ENCODE measurements around the gene USP34.
"Not testable (repeated sequence)": the region's sequence is repeated elsewhere in the genome, so short reads cannot be mapped to it uniquely, and the experiment has no call there.

USP34 gene

DNA sequence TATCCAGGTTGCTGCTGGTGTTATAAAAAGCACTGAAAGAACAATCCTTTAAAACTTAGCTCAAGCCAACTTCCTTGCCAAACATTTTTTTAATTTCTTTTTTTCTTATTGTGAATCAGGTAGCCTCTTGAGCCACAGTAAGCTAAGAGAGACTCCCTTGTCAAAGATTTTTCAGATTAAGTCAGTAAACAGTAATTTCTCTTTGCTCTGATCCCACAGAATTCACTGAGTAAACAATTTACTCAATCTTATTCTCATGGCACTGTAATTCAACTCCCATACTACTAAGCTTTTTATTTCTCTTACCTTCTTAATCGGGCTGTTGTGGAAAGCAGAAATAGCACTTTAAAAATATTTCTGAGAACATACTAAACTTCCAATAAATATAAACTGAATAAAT is 226.2 kb downstream of the USP34 start:
- DNase-seq, result no peak

GRCh38 chr2:61241266-61241665 is 229.6 kb downstream of the USP34 start:
- DNase-seq, result no peak

DNA sequence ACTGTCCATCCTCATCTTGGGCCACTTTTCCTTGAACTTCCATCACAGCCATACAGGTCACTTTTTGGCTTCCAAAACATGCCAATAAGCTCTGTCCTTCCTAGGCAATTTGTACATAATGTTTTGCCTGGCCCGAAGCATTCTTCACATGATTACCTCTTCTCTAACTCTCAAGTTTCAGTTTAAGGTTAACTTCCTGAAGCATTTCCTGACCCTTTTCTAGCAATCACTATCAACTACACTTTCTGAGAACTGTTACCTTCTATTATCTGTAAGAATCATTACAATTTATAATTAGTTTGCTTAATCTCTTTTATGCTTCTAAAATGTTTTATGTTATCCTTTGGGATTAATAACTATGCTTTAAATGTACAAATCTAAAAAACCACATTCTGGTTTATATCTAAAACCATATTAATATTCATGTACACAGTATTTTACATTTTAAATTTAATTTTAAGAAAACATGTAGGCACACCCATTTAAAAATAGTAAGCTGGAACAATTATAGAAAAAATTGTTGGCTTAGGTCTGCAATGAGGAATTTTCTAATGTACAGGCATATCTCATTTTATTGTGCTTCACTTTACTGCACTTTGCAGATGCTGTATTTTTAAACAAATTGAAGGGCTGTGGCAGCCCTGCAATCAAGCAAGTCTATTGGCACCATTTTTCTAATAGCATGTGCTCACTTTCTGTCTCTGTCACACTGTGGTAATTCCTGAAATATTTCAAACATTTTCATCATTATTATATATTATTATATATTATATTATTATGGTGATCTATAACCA is 232.5 kb downstream of the USP34 start:
- DNase-seq, result no peak

- no peak for DNase-seq
These were observed 235.2 kb downstream of the USP34 start for GRCh38 chr2:61235716-61236115.

DNA sequence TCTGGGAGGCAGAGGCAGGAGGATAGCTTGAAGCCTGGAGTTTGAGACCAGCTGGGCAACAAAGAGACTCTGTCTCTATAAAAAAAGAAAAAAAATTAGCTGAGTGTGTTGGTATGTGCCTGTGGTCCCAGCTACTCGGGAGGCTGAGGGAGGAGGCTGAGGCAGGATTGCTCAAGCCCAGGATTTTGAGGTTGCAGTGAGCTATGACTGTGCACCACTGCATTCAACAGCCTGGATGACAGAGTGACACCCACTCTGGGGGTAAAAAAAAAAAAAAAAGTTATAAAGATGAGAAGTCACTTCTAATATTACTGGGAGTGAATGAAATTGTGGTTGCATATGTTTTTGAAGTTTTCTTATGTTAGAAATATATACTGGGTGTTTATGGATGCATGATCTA is 237.3 kb downstream of the USP34 start:
- DNase-seq, result no peak

GRCh38 chr2:61229936-61230335 is 241.0 kb downstream of the USP34 start:
- no peak for DNase-seq

DNA sequence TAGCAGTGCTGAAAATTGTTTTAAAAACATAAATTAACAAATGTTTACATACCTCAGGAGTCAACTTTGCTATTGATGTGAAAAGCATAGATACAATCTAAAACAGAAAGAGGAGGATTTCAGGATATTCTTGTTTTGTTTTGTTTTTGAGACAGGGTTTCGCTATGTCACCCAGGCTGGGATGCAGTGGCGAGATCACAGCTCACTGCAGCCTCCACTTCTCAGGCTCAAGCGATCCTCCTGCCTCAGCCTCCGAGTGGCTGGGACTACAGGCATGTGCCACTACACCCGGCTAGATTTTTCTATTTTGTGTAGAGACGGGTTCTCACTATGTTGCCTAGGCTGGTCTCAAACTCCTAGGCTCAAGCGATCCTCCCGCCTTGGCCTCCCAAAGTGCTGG is 248.3 kb downstream of the USP34 start:
- no peak for DNase-seq

DNA sequence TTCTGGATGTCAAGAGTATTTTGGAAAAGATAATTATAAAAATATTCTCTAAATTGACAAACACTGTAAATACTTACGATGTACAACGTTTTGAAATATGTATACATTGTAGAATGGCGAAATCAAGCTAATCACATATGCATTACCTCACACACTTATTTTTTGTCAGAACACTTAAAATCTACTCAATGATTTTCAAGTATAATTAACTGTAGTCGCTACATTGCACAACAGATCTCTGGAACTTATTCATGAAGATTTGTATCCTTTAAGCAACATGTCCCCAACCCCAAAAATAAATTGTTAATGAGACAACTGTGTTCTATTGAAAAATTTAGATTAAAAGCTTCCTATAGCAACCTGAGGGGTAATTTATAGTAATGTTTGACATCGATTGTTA is 249.1 kb downstream of the USP34 start:
- DNase-seq, result no peak

- DNase-seq, result no peak
These were observed 250.1 kb downstream of the USP34 start for GRCh38 chr2:61220768-61221167.

GRCh38 chr2:61218817-61219170 is 252.1 kb downstream of the USP34 start:
- no peak for DNase-seq

DNA sequence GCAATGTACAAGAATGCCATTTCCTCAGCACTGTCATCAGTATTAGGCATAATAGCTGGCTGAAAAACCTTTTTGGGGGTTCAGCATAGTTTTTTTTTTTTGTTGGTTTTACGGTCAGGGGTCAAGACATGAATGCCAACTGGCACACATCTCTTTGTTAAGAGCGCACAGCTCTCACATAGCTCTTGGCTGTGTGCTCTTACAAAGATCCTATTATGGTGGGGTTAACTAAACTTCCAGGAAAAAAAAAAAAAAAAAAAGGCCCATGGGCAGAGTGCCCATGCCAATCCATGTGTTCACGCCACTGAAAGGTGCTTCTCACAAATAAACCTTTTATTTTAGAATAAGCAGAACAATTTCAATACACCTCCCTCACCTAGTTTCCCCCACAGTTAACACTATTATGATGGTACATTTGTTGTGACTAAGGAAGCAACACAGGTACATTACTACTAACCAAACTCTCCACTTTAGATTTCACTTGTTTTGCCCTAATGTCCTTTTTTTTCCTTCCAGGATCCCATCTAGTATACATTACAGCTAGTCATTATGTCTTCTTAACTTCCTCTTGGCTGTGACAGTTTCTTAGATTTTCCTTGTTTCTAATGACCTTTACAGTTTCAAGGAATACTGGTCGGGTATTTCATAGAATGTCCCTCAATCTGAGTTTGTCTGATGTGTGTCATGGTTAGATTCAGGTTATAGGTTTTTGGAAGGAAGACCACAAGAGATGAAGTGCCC is 252.6 kb downstream of the USP34 start:
- DNase-seq, result no peak

DNA sequence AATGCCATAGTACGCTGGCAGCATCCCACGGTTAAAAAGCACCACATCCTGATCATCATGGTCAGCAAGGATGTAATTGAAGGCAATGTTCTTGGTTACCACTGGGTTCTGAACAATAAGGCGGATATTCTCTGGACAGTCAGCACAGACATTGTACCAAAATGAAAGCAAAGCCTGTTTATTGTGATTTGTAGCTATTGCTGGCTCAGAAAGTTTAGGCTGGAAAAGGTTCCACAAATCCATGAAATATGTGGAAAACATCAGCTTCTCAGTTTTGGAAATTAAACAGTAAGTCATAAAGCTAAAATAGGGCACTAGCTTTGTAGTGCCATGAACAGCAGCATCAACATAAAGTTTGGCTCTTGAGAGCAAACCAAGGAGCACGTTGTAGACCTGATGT is 256.7 kb downstream of the USP34 start:
- no peak for DNase-seq

DNA sequence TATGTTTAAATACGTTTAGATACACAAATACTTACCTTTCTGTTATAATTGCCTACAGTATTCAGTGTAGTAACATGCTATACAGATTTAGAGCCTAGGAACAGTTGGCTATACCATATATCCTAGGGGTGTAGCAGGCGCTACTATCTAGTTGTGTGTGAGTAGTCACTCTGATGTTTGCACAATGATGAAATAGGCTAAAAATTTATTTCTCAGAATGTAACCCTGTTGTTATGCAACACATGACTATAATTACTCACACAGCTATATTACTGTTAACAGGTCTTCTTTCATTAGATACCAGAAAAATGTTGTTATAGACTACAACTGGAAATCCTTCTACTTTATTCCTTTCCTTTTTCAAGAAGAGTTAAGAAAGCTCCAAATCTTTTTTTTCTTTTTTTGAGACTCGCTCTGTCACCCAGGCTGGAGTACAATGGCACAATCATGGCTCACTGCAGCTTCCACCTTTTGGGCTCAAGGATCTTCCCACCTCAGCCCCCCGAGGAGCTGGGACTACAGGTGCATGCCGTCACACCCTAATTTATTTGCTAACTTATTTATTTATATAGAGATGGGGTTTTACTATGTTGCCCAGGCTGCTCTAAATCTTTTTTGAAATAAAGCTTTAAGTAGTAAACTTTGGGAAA is 260.4 kb downstream of the USP34 start:
- no peak for DNase-seq

DNA sequence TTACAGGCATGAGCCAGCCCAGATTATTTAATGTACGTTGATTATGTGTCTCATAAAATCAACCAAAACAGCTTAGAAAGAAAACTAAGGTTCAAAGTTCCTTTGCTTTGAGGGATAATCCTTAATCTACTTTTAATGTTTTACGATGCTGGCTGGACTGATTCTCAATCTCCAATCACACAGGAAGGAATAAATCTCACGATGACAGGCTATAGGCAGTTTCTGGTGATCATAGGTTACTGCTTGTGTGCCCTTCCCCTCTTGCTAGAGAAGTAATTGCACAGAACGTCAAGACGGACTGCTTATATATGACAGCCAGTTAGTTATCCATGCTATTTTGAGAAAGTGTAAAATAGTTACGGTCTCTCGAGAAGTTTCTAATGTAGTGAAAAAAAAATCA is 265.8 kb downstream of the USP34 start:
- peak; percentile 28 for DNase-seq

DNA sequence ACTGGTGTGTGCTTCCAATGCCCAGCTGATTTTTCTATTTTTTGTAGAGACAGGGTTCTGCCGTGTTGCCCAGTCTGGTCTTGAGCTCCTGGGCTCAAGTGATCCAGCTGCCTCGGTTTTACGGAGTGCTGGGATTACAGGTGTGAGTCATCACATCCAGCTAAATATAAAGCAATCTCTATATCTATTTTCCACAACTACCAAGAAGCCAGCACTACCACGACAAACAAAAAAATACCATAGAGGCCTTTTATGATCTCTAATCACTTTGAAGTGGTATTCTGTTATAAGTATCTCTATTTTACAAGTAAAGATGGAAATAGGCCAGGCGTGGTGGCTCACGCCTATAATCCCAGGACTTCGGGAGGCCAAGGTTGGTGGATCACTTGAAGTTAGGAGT is 274.2 kb downstream of the USP34 start:
- DNase-seq, result no peak

DNA sequence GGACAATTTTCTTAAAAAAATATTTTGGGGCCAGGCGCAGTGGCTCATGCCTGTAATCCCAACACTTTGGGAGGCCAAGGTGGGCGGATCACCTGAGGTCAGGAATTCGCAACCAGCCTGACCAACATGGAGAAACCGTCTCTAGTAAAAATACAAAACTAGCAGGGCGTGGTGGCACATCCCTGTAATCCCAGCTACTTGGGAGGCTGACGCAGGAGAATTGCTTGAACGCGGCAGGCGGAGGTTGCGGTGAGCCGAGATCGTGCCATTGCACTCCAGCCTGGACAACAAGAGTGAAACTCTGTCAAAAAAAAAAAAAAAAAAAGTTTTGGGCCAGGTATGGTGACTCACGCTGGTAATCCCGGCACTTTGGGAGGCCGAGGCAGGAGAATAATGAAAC is 276.2 kb downstream of the USP34 start:
- not testable (repeated sequence) for DNase-seq

GRCh38 chr2:61193670-61194561 is 277.0 kb downstream of the USP34 start:
- no peak for DNase-seq

DNA sequence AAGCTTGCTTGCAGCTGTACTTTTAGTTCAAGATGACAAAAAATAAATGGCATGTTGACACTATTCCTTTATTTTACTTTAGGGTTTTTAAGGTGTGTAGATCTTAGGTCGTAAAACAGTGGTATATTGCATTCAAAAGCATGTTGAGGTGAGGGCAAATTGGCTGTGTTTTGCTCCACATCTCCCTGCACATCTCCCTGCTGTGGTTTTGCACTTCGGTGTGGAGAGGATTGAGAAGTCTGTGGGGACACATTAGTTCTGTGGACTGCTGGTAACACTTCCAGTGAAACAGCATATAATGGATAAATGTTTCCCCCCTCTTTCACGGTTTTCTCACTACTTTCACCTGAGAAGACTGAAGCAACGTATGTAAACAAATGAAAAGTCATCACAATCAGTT is 283.8 kb downstream of the USP34 start:
- DNase-seq, result no peak

DNA sequence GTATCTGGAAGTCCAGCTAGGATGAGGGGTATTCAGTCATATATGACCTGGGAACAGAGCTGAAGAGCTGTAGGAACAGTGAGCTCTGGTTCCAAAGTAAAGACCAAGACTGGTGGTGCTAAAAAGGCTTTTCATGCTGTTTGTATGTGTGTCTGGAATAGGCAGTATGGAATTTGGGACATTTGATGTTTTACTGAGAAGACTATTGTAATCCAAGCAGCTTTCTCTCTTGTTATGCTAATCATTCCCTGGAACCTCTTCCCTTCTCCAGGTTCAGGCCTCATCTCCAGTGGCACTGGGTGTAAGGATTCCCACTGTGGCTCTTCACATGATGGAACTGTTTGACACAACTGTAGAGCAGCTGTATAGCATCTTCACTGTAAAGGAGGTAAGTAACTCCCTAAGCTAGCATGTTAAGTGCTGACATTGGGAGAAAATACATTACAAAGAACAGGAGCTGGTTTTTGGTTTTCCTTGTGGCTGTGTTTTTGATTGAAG is 285.6 kb downstream of the USP34 start:
- no peak for DNase-seq

DNA sequence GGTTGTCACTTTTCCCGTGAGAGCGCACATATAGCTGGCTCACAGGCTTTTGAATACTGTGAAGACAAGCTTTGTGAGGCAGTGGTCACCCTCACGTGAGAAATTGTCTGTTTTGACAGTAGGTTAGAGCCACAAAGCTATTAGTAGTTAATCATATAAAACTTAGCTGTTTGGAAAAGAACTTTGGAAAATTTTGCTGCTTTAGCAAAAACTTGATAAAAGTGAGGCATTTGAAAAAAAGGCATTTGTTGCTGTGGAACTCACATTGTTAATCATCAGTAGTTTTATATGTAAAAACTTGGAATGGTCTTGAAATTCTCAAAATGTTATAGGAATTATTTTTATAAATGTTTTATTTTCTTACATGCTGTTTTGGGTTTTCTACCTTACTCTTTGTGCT is 286.6 kb downstream of the USP34 start:
- no peak for DNase-seq

DNA sequence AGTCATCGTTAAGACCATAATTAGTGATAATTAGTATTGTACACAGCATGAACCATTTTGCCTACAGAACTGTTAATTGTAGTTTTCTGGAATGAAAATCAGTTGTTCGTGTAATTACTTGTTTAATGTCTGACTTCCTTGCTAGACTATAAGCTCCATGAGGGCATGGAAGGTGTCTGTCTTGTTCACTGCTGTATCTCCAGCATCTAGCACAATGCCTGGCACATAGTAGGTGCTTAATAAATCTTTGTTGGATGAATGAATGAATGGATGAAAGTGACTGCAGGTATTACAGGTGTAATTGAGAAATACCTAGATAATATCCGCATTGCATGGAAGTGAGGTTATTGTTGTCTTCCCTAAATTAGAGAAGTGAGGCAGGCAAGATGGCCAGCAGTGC is 287.1 kb downstream of the USP34 start:
- no peak for DNase-seq

- DNase-seq, result no peak
These were observed 288.9 kb downstream of the USP34 start for GRCh38 chr2:61182059-61182383.

Measured in NCI-H82 (cell line).